HG03469 (cell line): Measurements from ENCODE around the gene ACSS2.
"Not testable (repeated sequence)": the region's sequence is repeated elsewhere in the genome, so short reads cannot be mapped to it uniquely, and the experiment has no call there.

Source experiments
- ATAC-seq: cut with Tn5 transposase; IDR thresholded peaks from one replicate; pipeline ENCODE4 v1.9.1; 2021; ENCODE audit warnings: mild to moderate bottlenecking, moderate library complexity, moderate number of reproducible peaks; ENCODE audit not compliant: unreplicated experiment

ACSS2 gene

GRCh38 chr20:34873583-34874093 lies 2.8 kb upstream of the ACSS2 start:
- no peak for ATAC-seq

GRCh38 chr20:34874094-34874654 lies 2.2 kb upstream of the ACSS2 start:
- ATAC-seq = no peak

- no peak for ATAC-seq
Measured at GRCh38 chr20:34875642-34876405, 588 bp upstream of the ACSS2 start.

GRCh38 chr20:34880215-34880850 lies 3.9 kb downstream of the ACSS2 start:
- no peak for ATAC-seq

GRCh38 chr20:34880971-34881370 lies 4.6 kb downstream of the ACSS2 start:
- ATAC-seq = not testable (repeated sequence)

GRCh38 chr20:34881689-34882088 lies 5.3 kb downstream of the ACSS2 start:
- ATAC-seq = no peak

GRCh38 chr20:34883087-34883688 lies 6.8 kb downstream of the ACSS2 start:
- ATAC-seq = no peak

- no peak for ATAC-seq
Measured at GRCh38 chr20:34883809-34884208, 7.4 kb downstream of the ACSS2 start.

GRCh38 chr20:34884260-34884659 lies 7.8 kb downstream of the ACSS2 start:
- ATAC-seq = no peak

GRCh38 chr20:34886122-34886521 lies 9.7 kb downstream of the ACSS2 start:
- ATAC-seq = no peak

- ATAC-seq = no peak
Measured at GRCh38 chr20:34887023-34887422, 10.6 kb downstream of the ACSS2 start.

- no peak for ATAC-seq
Measured at GRCh38 chr20:34888468-34888867, 12.1 kb downstream of the ACSS2 start.

GRCh38 chr20:34891166-34892062 lies 15.0 kb downstream of the ACSS2 start:
- ATAC-seq = no peak

- ATAC-seq = no peak
Measured at GRCh38 chr20:34892671-34893070, 16.3 kb downstream of the ACSS2 start.

- no peak for ATAC-seq
Measured at GRCh38 chr20:34894723-34895122, 18.3 kb downstream of the ACSS2 start.

- no peak for ATAC-seq
Measured at GRCh38 chr20:34895465-34895864, 19.1 kb downstream of the ACSS2 start.

GRCh38 chr20:34896086-34896621 lies 19.7 kb downstream of the ACSS2 start:
- ATAC-seq = no peak

GRCh38 chr20:34898129-34898528 lies 21.7 kb downstream of the ACSS2 start:
- ATAC-seq = not testable (repeated sequence)

- not testable (repeated sequence) for ATAC-seq
Measured at GRCh38 chr20:34898731-34899130, 22.3 kb downstream of the ACSS2 start.

GRCh38 chr20:34904202-34904621 lies 27.8 kb downstream of the ACSS2 start:
- ATAC-seq = no peak
